Measurements from ENCODE around the gene CNGB1.
A peak's percentile ranks its signal among the peaks of the same experiment; 100 is the strongest.
"Not testable (repeated sequence)": the region's sequence is repeated elsewhere in the genome, so short reads cannot be mapped to it uniquely, and the experiment has no call there.

Gene CNGB1

DNA sequence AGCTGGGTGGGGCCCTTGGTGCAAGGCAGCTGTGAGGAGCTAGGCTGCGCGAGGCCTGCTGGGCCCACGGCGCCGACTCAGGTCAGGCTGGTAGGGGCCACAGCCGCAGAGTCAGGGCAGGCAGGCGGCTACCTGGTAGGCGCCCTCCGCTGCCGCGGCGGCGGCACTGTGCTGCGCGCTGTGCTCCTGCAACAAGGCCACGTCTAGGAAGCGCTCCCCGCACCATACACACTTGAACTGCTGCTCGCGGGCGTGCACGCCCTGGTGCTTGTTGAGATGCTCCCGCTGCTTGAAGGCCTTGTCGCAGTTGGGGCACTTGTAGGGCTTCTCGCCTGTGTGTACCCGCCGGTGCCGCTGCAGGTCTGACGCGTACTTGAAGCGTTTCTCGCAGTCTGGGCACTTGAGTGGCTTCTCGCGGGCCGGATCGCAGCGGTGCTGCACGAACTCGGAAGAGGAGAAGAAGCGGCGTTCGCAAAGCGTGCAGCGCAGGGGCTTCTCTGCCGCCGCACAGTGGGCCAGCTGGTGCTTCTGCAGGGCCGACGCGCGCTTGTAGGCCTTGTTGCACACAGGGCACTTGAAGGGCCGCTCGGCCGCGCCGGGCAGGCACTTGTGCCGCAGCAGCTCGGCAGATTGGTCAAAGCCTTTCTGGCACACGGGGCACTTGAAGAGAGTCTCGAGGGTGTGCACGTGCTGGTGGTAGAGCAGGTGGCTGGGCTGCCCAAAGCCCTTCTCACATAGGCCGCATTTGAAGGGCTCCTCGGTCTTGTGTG, 25.7 kb upstream of the CNGB1 start:
- no peak for DNase-seq

DNA sequence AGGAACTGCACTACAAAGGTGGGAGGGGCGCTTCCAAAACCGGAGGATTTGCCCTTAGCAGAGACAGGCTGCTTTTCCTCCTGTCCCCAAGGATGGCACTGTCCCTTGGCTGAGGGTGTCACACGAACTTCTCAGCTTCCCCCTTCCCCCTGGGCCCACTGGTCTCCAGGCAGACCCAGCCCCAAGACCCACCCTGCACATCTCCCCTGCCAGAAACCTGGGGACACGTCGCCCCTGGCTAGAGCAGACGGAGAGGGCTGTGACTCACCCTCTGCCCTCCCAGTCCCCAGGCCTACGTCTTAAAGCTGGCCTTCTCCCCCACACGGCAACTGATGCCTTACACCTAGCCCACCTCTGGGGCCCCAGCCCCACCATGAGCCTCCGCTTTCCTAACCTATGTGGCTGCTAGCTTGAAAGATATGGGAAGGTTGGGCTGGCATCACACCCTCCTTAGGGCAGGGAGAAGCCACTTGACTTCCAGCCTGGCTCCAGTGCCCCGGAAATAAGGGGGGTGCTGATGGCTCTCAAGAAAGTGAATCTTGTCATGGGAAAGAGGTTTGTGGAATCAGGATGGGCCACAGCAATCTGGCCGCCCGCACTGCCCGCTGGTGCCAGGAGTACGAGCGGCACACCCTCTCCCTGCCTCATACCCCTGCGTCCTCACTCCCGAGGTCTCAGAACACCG, 24.9 kb upstream of the CNGB1 start:
- no peak for DNase-seq

DNA sequence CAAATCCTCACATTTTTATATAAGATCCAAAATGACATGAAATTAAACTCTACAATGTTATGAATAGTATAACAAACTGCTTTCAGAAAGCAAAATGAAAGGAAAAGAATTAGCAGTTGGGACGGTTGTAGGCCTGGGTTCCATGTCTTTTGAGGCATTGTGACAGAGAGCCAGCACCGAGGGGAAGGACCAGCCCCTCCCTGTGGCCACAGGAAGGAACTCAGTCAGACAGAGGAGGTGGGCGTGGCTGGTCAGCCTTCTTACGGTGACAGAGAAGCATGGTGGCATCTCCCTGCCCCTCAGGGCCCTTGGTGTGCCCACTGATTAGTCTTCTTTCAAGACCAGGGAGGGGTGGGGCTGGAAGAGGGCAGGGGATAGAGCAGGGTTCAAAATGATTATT, 23.9 kb upstream of the CNGB1 start:
- DNase-seq, result no peak

DNA sequence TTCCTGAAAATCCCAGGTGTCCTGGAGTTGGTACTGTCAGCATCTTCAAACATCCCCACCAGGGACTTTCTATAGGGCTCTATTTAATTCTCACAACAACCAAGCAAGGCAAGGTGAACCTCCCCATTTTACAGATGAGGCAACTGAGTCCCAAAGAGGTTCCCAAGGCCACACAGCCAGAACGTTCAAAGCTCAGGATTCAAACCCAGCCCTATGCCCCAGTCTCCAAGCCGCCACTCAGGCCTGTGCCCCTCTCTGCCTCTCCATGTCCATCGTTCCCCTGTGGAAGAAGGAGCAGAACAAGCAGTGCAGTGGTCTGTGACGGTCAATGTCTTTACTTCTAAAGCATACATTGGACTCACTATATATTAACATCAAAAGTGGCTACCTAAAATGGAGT, 23.4 kb upstream of the CNGB1 start:
- DNase-seq, result no peak

DNA sequence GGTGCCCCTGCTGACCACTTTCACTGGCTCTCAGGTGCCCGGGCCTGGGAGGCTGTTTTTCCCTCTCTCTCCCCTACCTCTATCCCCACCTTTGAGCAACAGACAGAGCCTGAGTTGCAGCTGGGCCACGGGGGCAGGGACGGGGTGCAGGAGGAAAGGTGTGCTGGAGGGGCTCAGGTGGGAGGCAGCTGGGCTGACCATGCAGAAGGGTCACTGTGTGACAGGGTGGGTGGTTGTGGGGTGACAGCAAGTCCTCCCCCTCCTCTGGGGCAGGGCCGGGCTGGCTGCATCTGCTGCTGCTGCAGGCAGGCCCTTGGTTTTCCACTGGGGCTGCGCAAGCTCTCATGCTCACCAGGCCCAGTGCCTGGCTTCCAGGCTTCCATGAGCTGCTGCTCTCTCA, 23.0 kb upstream of the CNGB1 start:
- no peak for DNase-seq

DNA sequence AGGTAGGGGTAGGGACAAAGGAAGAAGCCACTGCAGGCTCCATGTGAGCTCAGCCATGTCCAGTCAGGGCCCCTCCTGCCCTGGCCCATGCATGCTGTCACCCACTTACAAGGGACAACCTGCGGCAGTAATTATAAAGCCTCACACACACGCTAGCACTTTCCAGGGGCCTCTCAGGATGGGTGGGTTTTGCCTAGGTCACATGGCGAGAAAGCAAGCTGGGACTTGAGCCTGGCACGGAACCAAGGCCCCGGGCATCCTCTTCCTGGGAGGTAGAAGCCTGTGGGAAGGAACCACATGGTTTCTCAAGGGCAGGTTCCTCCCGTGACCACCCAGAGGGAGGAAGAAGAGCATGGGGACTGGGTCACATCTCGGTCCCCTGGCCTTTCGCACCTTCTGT, 22.5 kb upstream of the CNGB1 start:
- DNase-seq, result no peak

DNA sequence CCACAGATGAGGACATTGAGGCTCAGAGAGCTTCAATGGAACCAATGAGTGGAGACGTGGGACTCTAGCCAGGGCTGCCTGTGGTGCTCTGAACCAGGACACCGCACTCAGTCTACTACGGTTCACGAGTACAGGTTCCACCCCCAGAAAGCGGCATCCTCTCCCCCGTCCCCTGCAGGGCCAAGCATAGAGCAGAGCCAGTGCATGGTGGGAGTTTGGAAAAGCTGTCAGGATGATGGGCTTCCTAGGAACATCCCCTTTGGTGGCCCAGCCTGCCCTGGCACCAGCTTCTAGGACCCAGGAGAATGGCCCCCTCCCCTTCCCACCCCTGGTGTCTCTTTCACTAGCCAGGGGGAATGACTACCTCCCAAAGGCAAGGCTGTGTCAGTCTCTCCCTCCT, 21.2 kb upstream of the CNGB1 start:
- no peak for DNase-seq

DNA sequence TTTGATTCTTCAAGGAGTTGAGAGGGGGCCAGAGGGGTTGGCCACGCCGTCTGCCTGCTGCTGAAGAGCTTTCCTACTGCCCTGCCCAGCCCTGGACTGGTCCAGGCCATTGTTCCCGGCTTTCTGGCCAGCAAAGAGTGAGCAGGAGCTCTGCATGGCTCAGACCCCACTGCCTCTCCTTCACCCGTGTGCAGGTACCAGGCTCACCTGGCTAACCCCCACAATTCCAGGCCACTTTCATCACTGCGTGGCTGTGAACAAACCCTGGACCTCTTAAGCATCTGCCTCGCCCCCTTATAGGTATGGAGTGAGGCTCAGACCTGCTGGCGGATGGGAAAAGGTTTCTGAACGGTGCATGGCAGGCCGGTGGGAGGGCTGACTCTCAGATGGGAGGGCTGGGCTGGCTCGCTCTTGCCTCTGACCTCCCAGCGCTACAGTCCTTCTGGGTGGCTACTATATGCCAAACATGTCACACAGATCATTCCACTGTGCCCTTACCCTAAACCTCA, 20.7 kb upstream of the CNGB1 start:
- no peak for DNase-seq

DNA sequence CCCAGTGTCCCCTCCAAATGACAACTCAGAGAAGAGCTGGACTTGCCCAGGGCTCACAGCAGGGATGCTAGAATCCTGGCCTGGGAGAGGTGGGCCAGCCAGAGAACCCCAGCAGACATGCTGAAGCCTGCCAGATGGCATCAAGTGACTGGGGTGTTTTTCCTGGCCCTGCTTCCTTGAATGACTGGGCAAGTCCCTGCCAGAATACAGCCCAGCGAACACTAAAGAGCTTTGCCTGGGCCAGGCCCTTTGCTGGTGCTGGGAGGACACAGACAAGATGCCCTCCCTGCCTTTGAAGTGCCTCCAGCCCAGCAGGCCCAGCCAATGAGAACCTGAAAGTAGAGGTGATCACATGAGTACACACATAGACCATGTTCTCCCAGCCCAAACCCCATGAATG, 18.0 kb upstream of the CNGB1 start:
- DNase-seq, result peak; percentile 56

DNA sequence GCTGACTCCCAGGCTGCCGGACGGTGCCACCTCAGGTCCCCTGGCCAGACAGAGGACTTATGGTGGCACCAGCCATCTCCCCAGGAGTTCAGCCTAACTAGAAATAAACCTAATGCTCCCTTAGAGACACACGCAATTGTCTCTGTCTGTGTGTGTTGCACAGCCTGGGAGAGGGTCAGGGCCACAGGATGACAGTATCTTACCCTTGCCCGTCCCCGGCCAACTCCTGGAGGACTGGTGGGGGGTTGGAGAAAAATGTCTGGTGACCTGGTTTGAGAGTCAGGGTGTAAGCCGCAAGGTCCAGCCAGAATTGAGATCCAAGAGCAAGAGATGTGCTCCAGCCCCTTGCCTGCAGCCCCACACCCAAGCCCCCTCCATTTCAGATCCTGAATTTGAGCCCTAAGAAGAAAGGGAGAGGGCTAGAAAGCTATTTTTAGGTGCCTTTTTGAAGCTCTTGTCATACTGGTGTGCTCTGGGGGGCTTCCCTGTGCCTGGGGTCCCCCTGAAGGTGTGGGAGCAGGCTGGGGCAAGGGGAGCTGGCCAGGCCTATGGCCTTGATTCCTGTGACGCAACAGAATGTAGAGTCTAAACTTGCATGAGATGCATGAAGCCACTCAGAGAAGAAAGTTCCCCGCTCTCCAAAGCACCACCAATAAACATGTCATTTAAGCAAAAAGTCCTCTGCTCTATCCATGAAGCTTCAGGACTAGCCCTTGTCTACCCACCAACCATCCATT, 16.7 kb upstream of the CNGB1 start:
- no peak for DNase-seq

DNA sequence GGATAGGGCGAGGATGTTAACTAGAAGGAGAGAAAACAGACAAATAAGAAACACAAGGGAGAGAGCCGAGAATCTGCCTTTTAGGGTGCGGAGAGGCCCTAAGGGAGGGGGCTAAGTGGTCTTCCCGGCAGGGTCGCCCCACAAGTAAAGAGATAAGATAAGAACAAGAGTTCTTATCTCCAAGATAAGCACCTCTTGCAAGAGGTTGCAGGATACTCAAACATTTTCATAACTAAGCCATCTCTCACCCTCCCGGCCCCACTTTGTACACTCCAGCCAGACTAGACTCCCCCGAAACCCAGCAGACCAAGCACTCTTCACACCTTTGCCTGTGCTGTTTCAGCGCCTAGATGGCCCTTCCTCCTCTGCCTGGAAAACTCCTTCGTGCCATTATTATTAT, 15.3 kb upstream of the CNGB1 start:
- DNase-seq, result no peak

DNA sequence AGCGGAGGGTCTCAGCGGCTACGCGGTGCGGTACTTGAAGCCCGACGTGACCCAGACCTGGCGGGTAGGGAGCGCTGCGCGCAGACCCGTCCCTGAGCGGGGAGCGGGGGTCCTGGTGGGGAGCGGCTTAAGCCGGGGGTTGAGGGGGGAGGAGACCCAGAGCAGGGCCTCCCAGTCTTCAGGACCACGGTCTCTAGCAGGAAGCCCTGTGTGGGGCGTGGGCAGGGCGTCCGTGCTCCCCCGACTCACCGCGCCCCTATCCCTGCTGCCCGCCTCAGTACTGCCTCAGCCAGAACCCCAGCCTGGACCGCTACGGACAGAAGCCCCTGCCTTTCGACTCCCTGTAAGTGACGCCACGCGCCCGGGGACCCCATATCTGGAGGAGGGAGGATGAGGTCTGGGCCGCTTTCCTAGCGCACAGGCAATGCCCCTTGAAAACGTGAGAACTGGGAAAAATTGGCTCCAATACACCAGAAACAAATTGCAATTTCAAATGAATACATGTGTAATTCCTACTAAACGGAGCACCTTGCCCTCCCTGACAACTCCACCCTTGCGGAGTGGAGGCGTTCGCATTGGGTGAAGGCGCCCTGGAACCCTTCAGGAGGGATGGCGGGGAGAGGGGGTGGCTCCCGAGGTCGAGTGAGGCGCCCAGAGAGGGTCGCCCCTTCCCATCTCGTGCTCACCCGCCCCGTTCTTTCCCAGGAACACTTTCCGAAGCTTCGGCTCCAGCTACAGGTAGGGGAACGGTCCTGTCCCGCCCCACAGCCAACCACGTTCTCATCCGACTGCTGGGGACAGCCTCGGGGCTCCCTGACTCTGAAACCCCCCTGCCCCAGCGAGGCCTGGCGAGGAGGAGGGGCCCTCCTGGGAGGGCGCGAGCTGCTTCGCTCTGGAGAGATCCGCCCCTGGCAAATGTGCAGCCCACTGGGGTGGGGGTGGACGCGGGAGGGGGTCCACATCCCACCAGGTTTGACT, 14.6 kb upstream of the CNGB1 start:
- DNase-seq, result no peak

DNA sequence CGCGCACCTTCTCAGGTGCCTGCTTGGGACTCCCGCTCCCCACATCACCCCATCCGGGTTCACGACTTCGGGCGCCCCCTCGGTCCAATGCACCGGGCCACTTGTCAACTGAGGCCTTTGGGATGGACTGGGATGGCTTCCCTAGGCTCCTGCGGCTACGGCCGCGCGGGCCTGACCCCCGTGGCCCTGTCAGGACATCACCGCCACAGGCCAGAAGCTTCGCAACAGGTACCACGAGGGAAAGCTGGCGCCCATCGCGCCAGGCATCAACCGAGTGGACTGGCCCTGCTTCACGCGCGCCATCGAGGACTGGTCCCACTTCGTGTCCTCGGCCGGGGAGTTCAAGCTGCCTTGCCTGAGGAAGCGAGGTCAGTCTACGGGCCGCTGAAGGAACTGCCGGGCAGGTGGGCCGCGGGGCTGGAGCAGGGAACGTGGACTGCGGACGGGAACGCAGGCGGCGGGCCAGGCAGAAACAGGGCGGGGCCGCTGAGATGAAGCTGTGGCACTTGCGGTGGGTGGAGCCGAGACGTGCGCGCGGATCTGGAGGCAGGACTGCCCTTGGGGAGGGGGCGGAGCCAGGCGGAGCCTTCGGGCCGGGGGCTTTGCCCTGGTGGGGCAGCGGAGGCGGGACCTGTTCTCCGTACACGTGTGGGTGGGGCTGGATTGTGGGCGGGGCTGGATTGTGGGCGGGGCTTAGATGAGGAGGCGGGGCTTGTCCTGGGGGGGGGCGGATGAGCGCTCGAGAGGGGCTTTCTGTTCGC, 13.7 kb upstream of the CNGB1 start:
- DNase-seq, result peak; percentile 18

DNA sequence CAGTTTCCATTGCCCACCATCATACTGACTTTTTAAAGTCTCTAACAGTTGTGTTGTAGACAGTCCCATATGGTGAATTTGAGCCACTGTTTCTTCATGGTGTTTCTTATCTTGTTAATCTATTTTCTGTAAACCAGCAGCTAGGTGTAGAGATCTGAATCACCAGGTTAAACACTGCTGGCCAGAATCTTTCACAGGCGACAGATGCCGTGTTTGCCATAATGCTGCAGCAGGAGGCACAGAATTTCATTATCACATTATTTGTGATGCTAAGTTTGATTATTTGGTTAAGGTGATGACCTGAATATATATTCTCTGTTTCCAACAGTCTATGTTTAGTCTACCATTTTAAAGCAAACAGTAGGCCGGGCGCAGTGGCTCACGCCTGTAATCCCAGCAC, 11.5 kb upstream of the CNGB1 start:
- no peak for DNase-seq

DNA sequence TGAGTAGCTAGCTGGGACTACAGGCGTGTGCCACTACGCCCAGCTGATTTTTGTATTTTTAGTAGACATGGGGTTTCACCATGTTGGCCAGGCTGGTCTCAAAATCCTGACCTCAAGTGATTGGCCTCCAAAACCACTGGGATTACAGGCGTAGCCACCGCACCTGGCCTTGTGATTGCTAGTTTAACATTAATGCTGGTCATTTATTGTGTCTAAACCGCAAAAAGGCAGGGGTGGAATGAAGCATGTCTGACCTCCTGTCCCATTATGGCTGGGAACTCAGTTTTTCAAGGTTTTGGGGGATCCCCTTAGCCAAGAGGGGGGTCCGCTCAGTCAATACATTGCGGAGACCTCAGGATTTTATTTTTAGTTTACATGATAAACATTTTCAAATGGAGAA, 10.7 kb upstream of the CNGB1 start:
- DNase-seq, result no peak

DNA sequence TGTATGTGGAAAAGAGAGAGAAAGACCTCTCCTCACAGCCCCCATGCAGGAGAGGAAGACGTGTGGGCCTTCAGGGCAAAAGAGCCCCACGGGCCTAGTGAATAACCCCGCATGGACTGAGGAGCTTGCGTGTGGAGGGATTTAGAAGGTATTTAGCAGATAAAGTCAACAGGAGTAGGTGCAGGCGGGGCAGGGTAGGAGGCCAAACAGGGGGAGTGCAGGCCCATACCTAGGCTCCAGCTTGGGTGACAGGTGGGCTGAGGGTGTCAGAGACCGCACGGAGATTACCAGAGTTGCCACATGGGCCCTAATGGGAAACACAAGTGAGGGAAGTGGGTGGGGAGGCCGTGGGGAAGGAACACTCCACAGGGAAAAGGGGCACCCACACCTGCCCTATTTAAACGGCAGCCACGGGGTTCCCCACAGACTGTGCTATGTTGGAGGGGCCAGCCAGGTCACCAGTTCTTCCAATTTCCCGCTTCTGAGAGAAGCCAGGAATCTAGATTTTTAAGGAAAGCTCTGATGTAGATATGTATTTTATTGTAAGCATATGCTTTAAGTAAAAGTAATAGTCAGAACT, 8.2 kb upstream of the CNGB1 start:
- no peak for DNase-seq

DNA sequence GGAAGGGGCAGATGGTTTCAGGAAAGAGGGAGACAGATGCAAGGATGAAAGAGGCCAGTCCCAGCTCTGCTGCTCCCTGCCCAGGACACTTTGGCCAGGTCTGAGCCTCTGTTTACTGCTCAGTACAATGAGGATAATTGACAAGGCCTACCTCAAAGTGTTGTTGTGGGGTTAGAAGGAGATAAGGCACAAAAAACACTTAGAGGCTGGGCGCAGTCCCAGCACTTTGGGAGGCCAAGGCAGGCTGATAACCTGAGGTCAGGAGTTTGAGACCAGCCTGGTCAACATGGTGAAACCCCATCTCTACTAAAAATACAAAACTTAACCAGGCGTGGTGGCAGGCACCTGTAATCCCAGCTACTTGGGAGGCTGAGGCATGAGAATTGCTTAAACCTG, 7.1 kb upstream of the CNGB1 start:
- DNase-seq, result not testable (repeated sequence)

DNA sequence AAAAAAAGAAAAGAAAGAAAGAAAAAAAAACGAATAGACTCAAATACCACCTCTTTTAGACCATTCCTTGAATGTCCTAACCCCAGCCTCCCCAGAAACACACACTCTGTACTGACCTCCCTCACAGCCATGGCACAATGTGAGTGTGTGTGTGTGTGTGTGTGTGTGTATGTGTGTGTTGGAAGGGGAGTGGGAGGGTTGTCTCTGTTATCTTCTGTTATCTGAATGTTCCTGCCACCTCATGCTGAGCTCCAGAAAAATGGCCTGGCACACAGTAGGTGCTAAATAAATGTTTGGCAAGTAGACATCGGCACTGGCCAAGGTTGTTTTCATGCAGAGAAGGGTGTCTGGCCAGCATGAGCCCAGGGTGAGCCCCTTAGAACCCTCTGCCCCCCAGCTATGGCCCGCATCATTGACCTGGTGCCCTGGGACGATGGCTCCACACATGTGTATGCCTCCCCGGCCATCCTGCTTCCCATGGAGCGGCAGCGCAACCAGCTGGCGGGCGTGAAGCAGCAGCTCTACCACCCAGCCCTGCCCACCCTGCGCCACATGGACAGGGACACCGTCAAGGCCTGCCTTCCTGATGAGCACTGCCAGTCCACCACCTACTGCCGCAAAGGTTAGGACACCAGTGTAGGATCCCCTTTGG, 6.6 kb upstream of the CNGB1 start:
- DNase-seq, result no peak

DNA sequence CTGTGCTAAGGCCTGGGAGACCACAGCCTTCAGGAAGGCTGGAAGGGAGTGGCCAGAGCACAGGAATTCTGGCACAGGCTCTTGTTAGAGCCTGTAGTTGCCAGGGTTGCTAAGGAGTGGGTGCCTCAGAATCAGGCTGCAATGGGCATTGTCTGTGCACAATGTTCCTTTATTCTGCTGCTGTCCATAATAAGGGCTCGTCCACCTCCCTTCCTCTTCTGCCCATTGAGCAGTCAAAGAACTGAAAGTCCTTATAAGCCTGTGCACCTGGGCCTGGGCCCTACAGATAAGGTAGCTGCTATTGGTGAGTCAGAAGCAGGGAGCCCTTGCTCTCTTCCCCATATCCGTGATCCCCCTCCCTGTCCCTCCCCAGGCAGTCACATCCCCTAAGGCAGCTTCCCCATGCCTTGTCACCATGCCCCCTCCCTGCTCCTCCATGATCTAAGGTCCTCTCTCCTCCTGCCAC, 5.4 kb upstream of the CNGB1 start:
- no peak for DNase-seq

DNA sequence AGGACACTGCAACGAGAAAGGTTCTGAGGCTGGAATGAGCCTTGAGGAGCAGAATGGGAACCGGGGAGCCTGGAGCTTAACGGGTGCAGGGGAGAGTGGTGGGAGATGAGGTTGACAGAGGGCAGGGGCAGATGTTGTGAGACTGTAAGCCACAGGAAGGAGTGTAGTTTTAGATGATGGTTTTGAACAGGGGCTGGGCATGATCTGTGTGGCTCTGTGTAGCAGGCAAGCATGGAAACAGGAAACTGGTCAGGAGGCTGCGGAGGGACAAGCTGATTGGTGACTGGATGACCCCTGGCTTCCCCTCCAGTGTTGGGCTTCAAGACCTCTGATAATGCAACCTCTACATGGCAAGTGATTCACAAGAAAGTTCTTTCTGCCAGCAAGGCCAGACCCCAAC, 1.4 kb upstream of the CNGB1 start:
- no peak for DNase-seq

DNA sequence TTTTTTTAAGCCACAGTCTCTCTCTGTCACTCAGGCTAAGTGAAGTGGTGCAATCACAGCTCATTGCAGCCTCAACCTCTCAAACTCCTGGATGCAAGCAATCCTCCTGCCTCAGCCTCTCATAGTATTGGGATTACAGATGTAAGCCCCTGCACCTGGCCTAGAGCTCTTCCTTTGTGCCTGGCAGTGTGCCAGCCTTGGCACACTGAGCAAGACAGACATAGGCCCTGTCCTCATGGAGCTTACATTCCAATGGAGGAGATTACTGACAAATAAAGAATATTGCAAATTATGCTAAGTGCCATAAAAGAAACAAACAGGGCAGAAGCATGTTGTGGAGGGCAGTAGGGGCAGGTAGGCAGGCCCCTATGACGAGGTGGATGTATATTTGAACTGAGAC, 920 bp upstream of the CNGB1 start:
- no peak for DNase-seq

All from NCI-H2029 (cell line).